Heart left ventricle (tissue), 13 donors: Measurements from ENCODE around the gene ADAM22.

ENCODE experiments used
- CTCF ChIP-seq, 12 donors: fragments of 200-600 bp; sonication (generic) in 4 of 12; IDR thresholded peaks; one replicate each; pipeline versions ENCODE4 v1.5.0 to v1.8.0; 2018 to 2022; ENCODE audit warnings: antibody characterized with exemption in 12 of 12, mild to moderate bottlenecking in 5 of 12
- POLR2A ChIP-seq, 2 donors: fragments of 450-650 bp; IDR thresholded peaks; one replicate each; pipeline ENCODE4 v1.6.1; 2017; ENCODE audit warnings: antibody characterized with exemption in 2 of 2, mild to moderate bottlenecking in 2 of 2, moderate library complexity in 2 of 2
- donor health status: ischemic (EF 13 %, LVEDD 7.1; RV severe dilation, severe dysfunction).
- donor health status: DM: no; HTN: yes; CAD: no.
- donor health status: DM: no; HTN: no; CAD: no.
- donor health status: ischemic (EF 25% LVEDD 6.9; RV normal size, moderate dysfunction).
- donor health status: ischemic (EF 25% LVEDD 5.7; RV mildly dilated, moderate dysfunction).
- donor health status: ischemic (EF 35%, LVEDD 5.7; RV mildly dilated, moderate dysfunction).
- donor health status: nonischemic (EF 11% LVEDD 7.7; RV severe dilation, severe dysfunction).
- donor health status: DM: yes; HTN: yes; CAD: no.
- donor health status: PGD.
- donor health status: ischemic (EF 29% LVEDD 5.4; RV normal size, mild dysfunction).
- donor health status: nonischemic (EF 23%, LVEDD 6.1; RV moderate dilation, normal function).

- TF ChIP-seq CTCF (IDR thresholded peaks at IDR 0.05) (no peak), POLR2A (IDR thresholded peaks at IDR 0.05) (no peak)
These were observed 14.3 kb downstream of the ADAM22 start for GRCh38 chr7:87948371-87948770.
